Glutamatergic neuron (in vitro differentiated cells): ENCODE data around the gene PPP1R1A. TPM values are rescaled to one million over a fixed set of nuclear protein-coding genes. Genes with fewer than 3 reads are reported as not detected.
A peak's percentile ranks its signal among the peaks of the same experiment; 100 is the strongest.

Experiments used
- DNase-seq: peaks from one replicate; pipeline ENCODE4 v3.0.0; 2022
- H3K27ac Mint-ChIP-seq: one replicate; pipeline ENCODE4 v1.8.0; 2020; ENCODE audit warnings: mild to moderate bottlenecking, mixed read lengths, inconsistent platforms; ENCODE audit not compliant: unreplicated experiment
- H3K27me3 Mint-ChIP-seq: one replicate; pipeline ENCODE4 v1.8.0; 2020; ENCODE audit warnings: mild to moderate bottlenecking, moderate library complexity, mixed read lengths, inconsistent platforms; ENCODE audit not compliant: unreplicated experiment
- H3K36me3 Mint-ChIP-seq: one replicate; pipeline ENCODE4 v1.8.0; 2020; ENCODE audit warnings: mild to moderate bottlenecking, mixed read lengths, inconsistent platforms; ENCODE audit not compliant: unreplicated experiment
- H3K4me1 Mint-ChIP-seq: one replicate; pipeline ENCODE4 v1.8.0; 2020; ENCODE audit warnings: mild to moderate bottlenecking, low read depth, mixed read lengths, inconsistent platforms; ENCODE audit not compliant: unreplicated experiment
- H3K4me3 Mint-ChIP-seq: one replicate; pipeline ENCODE4 v1.8.0; 2020; ENCODE audit warnings: mild to moderate bottlenecking, mixed read lengths, inconsistent platforms; ENCODE audit not compliant: unreplicated experiment
- H3K9me3 Mint-ChIP-seq: one replicate; pipeline ENCODE4 v1.8.0; 2020; ENCODE audit warnings: mild to moderate bottlenecking, moderate library complexity, mixed read lengths, inconsistent platforms; ENCODE audit not compliant: unreplicated experiment
- CTCF ChIP-seq: fragments of 200-600 bp; sonication (generic); IDR thresholded peaks from one replicate; pipeline ENCODE4 v1.5.0; 2021; ENCODE audit not compliant: partially characterized antibody, unreplicated experiment
- total RNA-seq: library from RNA; stranded (reverse); fragmentation: NEBNext Ultra II Directional; extraction: Animal tissue kit (Norgen Biotek cat#: 25700); gene quantifications from one replicate; pipeline ENCODE4 v1.2.1, GENCODE V29; 2021; ENCODE audit not compliant: unreplicated experiment

PPP1R1A gene
- total RNA-seq, 1 donor from 2014 or later: 47.6 TPM

GRCh38 chr12:54586620-54587019 is 1.8 kb downstream of the PPP1R1A start:
- H3K27ac Mint-ChIP-seq: no peak overlapping the region
- no peak for DNase-seq
- H3K9me3 Mint-ChIP-seq: peaks cover 10% of the 10 kb centered on the region
- H3K4me3 Mint-ChIP-seq: peak overlapping the region; percentile 90
- H3K27me3 Mint-ChIP-seq: peaks cover 14% of the 10 kb centered on the region
- TF ChIP-seq CTCF: no peak
- peaks cover 14% of the 10 kb centered on the region for H3K36me3 Mint-ChIP-seq
- peaks cover 53% of the 10 kb centered on the region for H3K4me1 Mint-ChIP-seq

GRCh38 chr12:54585243-54585642 is 3.2 kb downstream of the PPP1R1A start:
- Mint-ChIP-seq H3K36me3 (peaks cover 14% of the 10 kb centered on the region), H3K4me1 (peaks cover 51% of the 10 kb centered on the region), H3K27me3 (peaks cover 14% of the 10 kb centered on the region), H3K9me3 (peaks cover 10% of the 10 kb centered on the region), H3K27ac (no peak overlapping the region), H3K4me3 (peak overlapping the region; percentile 81)
- no peak for TF ChIP-seq CTCF
- no peak for DNase-seq

GRCh38 chr12:54584128-54584527 is 4.3 kb downstream of the PPP1R1A start:
- no peak for DNase-seq
- H3K9me3 Mint-ChIP-seq: peaks cover 12% of the 10 kb centered on the region
- peaks cover 13% of the 10 kb centered on the region for H3K27me3 Mint-ChIP-seq
- no peak overlapping the region for H3K27ac Mint-ChIP-seq
- no peak for TF ChIP-seq CTCF
- peaks cover 51% of the 10 kb centered on the region for H3K4me1 Mint-ChIP-seq
- peaks cover 14% of the 10 kb centered on the region for H3K36me3 Mint-ChIP-seq
- peak overlapping the region; percentile 81 for H3K4me3 Mint-ChIP-seq

- no peak for TF ChIP-seq CTCF
- H3K4me1 Mint-ChIP-seq: peaks cover 52% of the 10 kb centered on the region
- peaks cover 12% of the 10 kb centered on the region for H3K9me3 Mint-ChIP-seq
- H3K4me3 Mint-ChIP-seq: peak overlapping the region; percentile 81
- H3K27ac Mint-ChIP-seq: no peak overlapping the region
- peaks cover 14% of the 10 kb centered on the region for H3K36me3 Mint-ChIP-seq
- H3K27me3 Mint-ChIP-seq: peaks cover 13% of the 10 kb centered on the region
- no peak for DNase-seq
Observed at GRCh38 chr12:54583726-54584125, 4.7 kb downstream of the PPP1R1A start.

- no peak for TF ChIP-seq CTCF
- H3K27ac Mint-ChIP-seq: no peak overlapping the region
- H3K36me3 Mint-ChIP-seq: peaks cover 9% of the 10 kb centered on the region
- peaks cover 10% of the 10 kb centered on the region for H3K27me3 Mint-ChIP-seq
- no peak for DNase-seq
- peaks cover 46% of the 10 kb centered on the region for H3K4me1 Mint-ChIP-seq
- H3K4me3 Mint-ChIP-seq: no peak overlapping the region
- H3K9me3 Mint-ChIP-seq: peaks cover 10% of the 10 kb centered on the region
Observed at GRCh38 chr12:54581412-54581811, 7.0 kb downstream of the PPP1R1A start.
